NCI-H526 treated with DMSO at 0.1 percent for 48 hours (cell line): Measurements from ENCODE around the gene SYNGR1.

Source experiments
- DNase-seq: peaks from one replicate; lab custom pipeline; 2025; lab: John Stamatoyannopoulos, UW

The SYNGR1 gene

GRCh38 chr22:39429916-39430575 lies 80.3 kb downstream of the SYNGR1 start:
- DNase-seq: no peak

DNA sequence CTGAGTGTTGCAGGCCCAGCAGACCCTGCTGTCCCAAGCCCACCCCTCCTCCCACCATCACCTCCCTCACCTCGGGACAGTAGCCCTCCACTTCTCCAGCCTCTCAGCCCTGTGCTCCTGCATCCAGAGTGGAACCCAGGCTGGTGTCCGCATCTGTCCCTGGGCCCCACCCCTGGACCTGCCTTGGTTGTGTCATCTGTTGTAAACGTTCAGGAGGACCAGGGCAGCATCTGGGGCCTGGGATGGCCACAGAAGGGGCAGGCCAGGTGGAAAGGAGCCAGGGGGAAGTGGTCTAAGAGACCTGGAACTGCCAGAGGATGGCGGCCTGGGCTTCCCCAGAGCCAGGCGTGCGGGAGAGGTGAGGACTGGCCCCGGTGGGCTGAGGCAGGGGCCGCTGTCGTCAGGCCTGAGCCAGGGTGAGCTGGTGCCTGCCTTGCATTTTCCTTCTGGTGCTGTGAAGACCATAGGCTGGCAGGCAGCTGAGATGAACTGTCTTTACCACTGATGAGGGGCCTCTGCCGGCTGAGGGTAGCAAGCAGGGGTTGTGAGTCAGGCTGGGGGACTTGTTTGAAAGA lies 80.9 kb downstream of the SYNGR1 start:
- DNase-seq: no peak

DNA sequence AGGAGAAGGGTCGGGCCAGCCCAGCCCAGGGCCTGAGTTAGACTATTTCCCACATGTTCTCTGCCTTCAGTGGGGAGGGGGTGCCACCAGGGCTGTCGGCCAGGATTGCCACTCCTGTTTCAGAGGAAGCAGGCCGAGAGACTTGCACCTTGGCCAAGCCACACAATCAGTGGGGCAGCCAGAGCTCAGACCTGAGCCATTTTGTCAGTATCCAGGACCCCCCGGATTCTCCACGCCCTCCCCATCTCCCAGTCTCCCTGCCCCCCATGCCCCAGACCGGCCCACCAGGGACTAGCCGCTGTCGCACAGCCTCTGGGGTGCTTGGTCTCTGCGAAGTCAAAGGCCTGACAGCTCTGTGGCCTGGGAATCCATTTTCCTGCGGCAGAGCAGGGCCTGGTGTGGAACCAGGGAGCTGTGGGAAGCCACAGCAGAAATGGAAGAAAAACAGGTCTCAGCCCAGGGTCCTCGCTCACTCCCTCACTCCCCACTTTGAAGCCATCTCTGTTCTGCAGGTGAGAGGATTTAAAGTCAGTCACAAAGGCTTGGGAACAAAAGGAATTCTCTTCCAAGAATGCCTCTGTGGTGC lies 81.5 kb downstream of the SYNGR1 start:
- no peak for DNase-seq

GRCh38 chr22:39431821-39432251 lies 82.0 kb downstream of the SYNGR1 start:
- DNase-seq: no peak

GRCh38 chr22:39432361-39432811 lies 82.6 kb downstream of the SYNGR1 start:
- DNase-seq: no peak

DNA sequence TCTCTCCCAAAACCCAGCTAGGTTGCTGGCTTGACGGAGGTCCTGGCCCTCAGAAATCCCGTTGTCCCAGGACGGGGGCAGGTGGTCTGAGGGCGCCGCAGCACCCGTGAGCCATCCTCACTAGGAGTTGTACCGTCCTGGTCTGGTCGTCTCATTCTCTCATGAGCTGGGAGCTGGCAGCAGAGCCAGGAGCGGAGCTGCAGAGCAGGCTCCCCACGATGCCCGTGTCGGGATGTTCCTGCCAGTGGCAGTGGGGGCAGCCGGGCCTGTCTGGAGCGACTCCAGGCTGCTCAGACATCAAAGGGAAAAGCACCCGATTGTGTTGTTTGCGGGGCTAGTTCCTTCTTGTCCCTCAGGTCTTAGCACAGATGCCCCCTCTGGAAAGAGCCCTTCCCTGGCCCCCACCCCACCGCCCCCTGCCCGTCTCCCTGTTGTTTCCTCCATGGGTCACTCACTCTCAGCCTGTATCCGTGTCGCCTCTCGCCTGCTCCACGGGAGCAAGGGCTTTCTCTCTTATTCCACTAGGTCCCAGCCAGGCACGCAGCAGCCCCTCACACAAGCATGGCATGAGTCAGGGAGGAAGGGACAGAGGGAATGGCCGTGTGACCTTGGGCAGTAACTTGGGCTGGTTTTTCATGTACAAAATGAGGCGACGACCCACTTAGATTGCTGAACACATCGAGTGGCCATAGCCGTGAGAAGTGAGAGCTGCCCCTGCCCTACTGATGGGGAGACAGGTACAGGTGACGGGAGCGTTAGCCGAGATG lies 83.9 kb downstream of the SYNGR1 start:
- DNase-seq: no peak

DNA sequence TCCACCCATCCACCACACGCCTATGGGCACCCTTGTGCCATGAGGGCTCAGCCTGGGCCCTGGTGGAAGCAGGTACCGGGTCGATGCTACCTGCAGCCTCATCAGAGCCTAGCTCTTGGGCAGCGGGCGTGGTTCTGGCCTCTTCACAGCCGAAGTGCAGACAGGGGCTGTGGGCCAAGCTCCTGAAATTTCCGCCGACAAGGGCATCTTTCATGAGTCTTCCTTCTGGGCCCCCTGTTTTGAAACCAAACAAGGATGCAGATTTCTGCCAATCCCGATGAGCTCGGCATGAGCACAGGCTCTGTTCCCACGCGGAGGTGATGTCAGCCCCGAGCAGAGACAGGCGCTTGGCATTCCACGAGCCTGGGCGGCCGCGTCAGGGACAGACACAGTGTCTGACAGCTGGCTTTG lies 84.5 kb downstream of the SYNGR1 start:
- DNase-seq: no peak

GRCh38 chr22:39434721-39435120 lies 84.9 kb downstream of the SYNGR1 start:
- no peak for DNase-seq
